NCI-H1417 (cell line): ENCODE data around the gene ARIH1.
A peak's percentile ranks its signal among the peaks of the same experiment; 100 is the strongest.
"Not testable (repeated sequence)": the region's sequence is repeated elsewhere in the genome, so short reads cannot be mapped to it uniquely, and the experiment has no call there.

Source experiments
- DNase-seq, 3 experiments: peaks; one replicate each; lab custom pipeline; 2025; lab: John Stamatoyannopoulos, UW

Gene ARIH1

GRCh38 chr15:72599855-72600464 lies 125.8 kb downstream of the ARIH1 start:
- DNase-seq: peak; percentile 30 to 76 (median 45)

GRCh38 chr15:72604794-72605193 lies 130.7 kb downstream of the ARIH1 start:
- DNase-seq: no peak

GRCh38 chr15:72608084-72608483 lies 134.0 kb downstream of the ARIH1 start:
- not testable (repeated sequence) for DNase-seq

- no peak for DNase-seq
Observed at GRCh38 chr15:72609862-72610261, 135.7 kb downstream of the ARIH1 start.

GRCh38 chr15:72612324-72612723 lies 138.2 kb downstream of the ARIH1 start:
- DNase-seq: not testable (repeated sequence)

- peak; percentile 30 to 60 (median 57) for DNase-seq
Observed at GRCh38 chr15:72614810-72615532, 140.8 kb downstream of the ARIH1 start.

- DNase-seq: peak; percentile 30 to 71 (median 64)
Observed at GRCh38 chr15:72615533-72616233, 141.6 kb downstream of the ARIH1 start.

GRCh38 chr15:72616491-72617210 lies 142.5 kb downstream of the ARIH1 start:
- DNase-seq: no peak

- DNase-seq: not testable (repeated sequence)
Observed at GRCh38 chr15:72623854-72624253, 149.7 kb downstream of the ARIH1 start.

- DNase-seq: not testable (repeated sequence)
Observed at GRCh38 chr15:72626153-72626552, 152.0 kb downstream of the ARIH1 start.

GRCh38 chr15:72628249-72629067 lies 154.3 kb downstream of the ARIH1 start:
- not testable (repeated sequence) for DNase-seq

- DNase-seq: not testable (repeated sequence)
Observed at GRCh38 chr15:72629068-72629570, 155.0 kb downstream of the ARIH1 start.

- not testable (repeated sequence) for DNase-seq
Observed at GRCh38 chr15:72636519-72637282, 162.6 kb downstream of the ARIH1 start.

GRCh38 chr15:72639759-72640483 lies 165.8 kb downstream of the ARIH1 start:
- not testable (repeated sequence) for DNase-seq

- DNase-seq: not testable (repeated sequence)
Observed at GRCh38 chr15:72642271-72642670, 168.1 kb downstream of the ARIH1 start.

- not testable (repeated sequence) for DNase-seq
Observed at GRCh38 chr15:72648631-72649253, 174.6 kb downstream of the ARIH1 start.
